SU-DHL-6 (cell line): Measurements from ENCODE around the gene SYNJ1.
"Not testable (repeated sequence)": the region's sequence is repeated elsewhere in the genome, so short reads cannot be mapped to it uniquely, and the experiment has no call there.

Source experiments
- H2AFZ ChIP-seq: fragments of 200-600 bp; sonication (generic); 2 replicates; pipeline ENCODE4 v1.6.1; 2014; ENCODE audit warnings: low read depth, mild to moderate bottlenecking, moderate library complexity, mixed read lengths, antibody characterized with exemption, low read length; ENCODE audit not compliant: severe bottlenecking
- H3F3A ChIP-seq: fragments of 200-600 bp; shearing (Covaris generic); 2 replicates; pipeline ENCODE4 v1.6.0; 2016; ENCODE audit warnings: antibody characterized with exemption, mild to moderate bottlenecking; ENCODE audit not compliant: insufficient read depth
- H3K27ac ChIP-seq: fragments of 200-600 bp; sonication (generic); 2 replicates; pipeline ENCODE4 v1.5.1; 2016; ENCODE audit warnings: low read depth, mild to moderate bottlenecking, low read length, moderate library complexity, mixed read lengths
- H3K27me3 ChIP-seq: fragments of 200-600 bp; sonication (generic), shearing (Covaris generic); 2 replicates; pipeline ENCODE4 v1.6.0; 2014; ENCODE audit warnings: mild to moderate bottlenecking, low read length
- H3K36me3 ChIP-seq: fragments of 200-600 bp; sonication (generic); 2 replicates; pipeline ENCODE4 v1.6.1; 2014; ENCODE audit warnings: mild to moderate bottlenecking, low read length, mixed read lengths
- H3K4me2 ChIP-seq: fragments of 300-600, 200-600 bp; shearing (Covaris generic), sonication (generic); 2 replicates; pipeline ENCODE4 v1.6.0; 2014; ENCODE audit warnings: low read length, low read depth, mild to moderate bottlenecking; ENCODE audit not compliant: poor library complexity, severe bottlenecking
- H3K4me3 ChIP-seq: fragments of 200-600 bp; sonication (generic); 2 replicates; pipeline ENCODE4 v1.5.1; 2014; ENCODE audit warnings: antibody characterized with exemption, low read length, mild to moderate bottlenecking, mixed read lengths; ENCODE audit not compliant: insufficient read depth, poor library complexity, severe bottlenecking
- H3K79me2 ChIP-seq: fragments of 200-600 bp; sonication (generic); 2 replicates; pipeline ENCODE4 v1.6.1; 2014; ENCODE audit warnings: mild to moderate bottlenecking, low read length, moderate library complexity; ENCODE audit not compliant: insufficient read depth
- H3K9ac ChIP-seq: fragments of 200-600 bp; sonication (generic); 2 replicates; pipeline ENCODE4 v1.7.0; 2014; ENCODE audit warnings: mild to moderate bottlenecking, low read length
- H3K9me2 ChIP-seq: fragments of 200-600 bp; sonication (generic); replicated peaks from 2 replicates; pipeline ENCODE4 v1.6.1; 2014; ENCODE audit warnings: low read length; ENCODE audit not compliant: insufficient read depth
- H3K9me3 ChIP-seq: fragments of 200-600 bp; sonication (generic); 2 replicates; pipeline ENCODE4 v1.6.1; 2014; ENCODE audit warnings: low read length, mixed read lengths; ENCODE audit not compliant: insufficient read depth
- H4K20me1 ChIP-seq: fragments of 200-600 bp; sonication (generic); 2 replicates; pipeline ENCODE4 v1.6.1; 2014; ENCODE audit warnings: low read depth, mild to moderate bottlenecking, antibody characterized with exemption, low read length, moderate library complexity, mixed read lengths
- CTCF ChIP-seq: fragments of 200-600 bp; sonication (generic); IDR thresholded peaks from one replicate; pipeline ENCODE4 v1.5.1; 2017; ENCODE audit warnings: antibody characterized with exemption, mild to moderate bottlenecking, low read length, moderate library complexity; ENCODE audit not compliant: insufficient read depth, poor library complexity, severe bottlenecking
- EZH2phosphoT487 ChIP-seq: fragments of 200-600 bp; sonication (generic), shearing (Covaris generic); conservative IDR thresholded peaks from 2 replicates; pipeline ENCODE4 v1.6.1; 2018; ENCODE audit warnings: mild to moderate bottlenecking, antibody characterized with exemption, low read length, moderate library complexity, mixed read lengths

The SYNJ1 gene

GRCh38 chr21:32698286-32698685, 29.5 kb downstream of the SYNJ1 start:
- Histone ChIP-seq H3K27ac (no peak overlapping the region), H3K36me3 (no peaks in the 10 kb centered on the region; the same call in 1 of the 2 replicates), H4K20me1 (peaks cover 6% of the 10 kb centered on the region; the same call in 1 of the 2 replicates), H2AFZ (no peak overlapping the region), H3K27me3 (no peaks in the 10 kb centered on the region), H3K4me3 (no peak overlapping the region), H3K79me2 (no peaks in the 10 kb centered on the region), H3K9me3 (no peaks in the 10 kb centered on the region), H3F3A (no peaks in the 10 kb centered on the region; the same call in 1 of the 2 replicates), H3K9me2 (no peaks in the 10 kb centered on the region), H3K9ac (no peak overlapping the region), H3K4me2 (no peak overlapping the region)
- TF ChIP-seq EZH2phosphoT487 (no peak), CTCF (no peak)

DNA sequence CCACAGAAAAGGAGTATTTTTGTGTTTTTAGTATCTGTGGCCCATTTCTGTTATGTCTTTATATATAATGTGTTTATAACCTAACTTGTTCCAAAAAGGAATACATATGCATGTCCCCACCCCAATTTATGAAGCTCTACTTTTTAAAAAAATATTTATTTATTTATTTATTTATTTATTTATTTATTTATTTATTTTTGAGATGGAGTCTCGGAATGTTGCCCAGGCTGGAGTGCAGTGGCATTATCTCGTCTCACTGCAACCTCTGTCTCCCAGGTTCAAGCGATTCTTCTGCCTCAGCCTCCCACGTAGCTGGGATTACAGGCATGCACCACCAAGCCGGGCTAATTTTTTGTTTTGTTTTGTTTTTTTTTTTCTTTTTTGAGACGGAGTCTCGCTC, 32.3 kb downstream of the SYNJ1 start:
- not testable (repeated sequence) for H2AFZ ChIP-seq, H3K9me3 ChIP-seq, H3K27ac ChIP-seq, H3K4me2 ChIP-seq, H3K79me2 ChIP-seq, H4K20me1 ChIP-seq, H3K4me3 ChIP-seq, H3K9me2 ChIP-seq, H3K36me3 ChIP-seq, H3K27me3 ChIP-seq, H3F3A ChIP-seq, H3K9ac ChIP-seq

GRCh38 chr21:32693581-32693980, 34.2 kb downstream of the SYNJ1 start:
- Histone ChIP-seq H3K4me3 (no peak overlapping the region), H3K36me3 (no peaks in the 10 kb centered on the region; the same call in 1 of the 2 replicates), H4K20me1 (no peaks in the 10 kb centered on the region), H3K9me3 (no peaks in the 10 kb centered on the region), H3K9me2 (no peaks in the 10 kb centered on the region), H3K27me3 (no peaks in the 10 kb centered on the region), H3F3A (no peaks in the 10 kb centered on the region; the same call in 1 of the 2 replicates), H3K27ac (no peak overlapping the region), H3K9ac (no peak overlapping the region), H2AFZ (no peak overlapping the region), H3K4me2 (no peak overlapping the region), H3K79me2 (no peaks in the 10 kb centered on the region)
- no peak for TF ChIP-seq CTCF
- no peak for TF ChIP-seq EZH2phosphoT487

DNA sequence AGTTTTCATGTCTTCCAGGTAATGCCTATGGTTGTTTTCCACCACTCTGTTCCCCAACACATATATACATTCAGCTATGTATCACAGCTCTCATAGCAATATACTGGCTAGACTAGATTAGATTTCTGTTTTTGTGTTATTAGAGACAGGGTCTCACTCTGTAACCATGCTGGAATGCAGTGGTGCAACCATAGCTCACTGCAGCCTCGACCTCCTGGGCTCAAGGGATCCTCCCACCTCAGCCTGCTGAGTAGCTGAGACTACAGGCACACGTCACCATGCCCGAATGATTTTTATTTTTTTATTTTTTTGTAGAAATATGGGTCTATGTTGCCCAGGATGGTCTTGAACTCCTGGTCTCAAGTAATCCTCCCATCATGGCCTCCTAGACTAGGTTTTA, 37.7 kb downstream of the SYNJ1 start:
- Histone ChIP-seq H3K9ac (no peak overlapping the region), H3K4me2 (no peak overlapping the region), H3K36me3 (no peaks in the 10 kb centered on the region; the same call in 1 of the 2 replicates), H3K27me3 (no peaks in the 10 kb centered on the region), H4K20me1 (no peaks in the 10 kb centered on the region), H3K9me3 (no peaks in the 10 kb centered on the region), H3K4me3 (no peak overlapping the region), H3F3A (no peaks in the 10 kb centered on the region; the same call in 1 of the 2 replicates), H2AFZ (no peak overlapping the region), H3K79me2 (no peaks in the 10 kb centered on the region), H3K9me2 (no peaks in the 10 kb centered on the region), H3K27ac (no peak overlapping the region)
- TF ChIP-seq EZH2phosphoT487, result no peak
- no peak for TF ChIP-seq CTCF
